NOMO-1 treated with DMSO at 0.1 percent for 48 hours (cell line): ENCODE results near the gene C10orf90.
A peak's percentile ranks its signal among the peaks of the same experiment; 100 is the strongest.

ENCODE experiments used
- DNase-seq: peaks from one replicate; lab custom pipeline; 2025; ENCODE audit not compliant: unreplicated experiment; lab: John Stamatoyannopoulos, UW

The C10orf90 gene

GRCh38 chr10:126637501-126637900 is 33.0 kb downstream of the C10orf90 start:
- no peak for DNase-seq

GRCh38 chr10:126634911-126635310 is 35.6 kb downstream of the C10orf90 start:
- no peak for DNase-seq

DNA sequence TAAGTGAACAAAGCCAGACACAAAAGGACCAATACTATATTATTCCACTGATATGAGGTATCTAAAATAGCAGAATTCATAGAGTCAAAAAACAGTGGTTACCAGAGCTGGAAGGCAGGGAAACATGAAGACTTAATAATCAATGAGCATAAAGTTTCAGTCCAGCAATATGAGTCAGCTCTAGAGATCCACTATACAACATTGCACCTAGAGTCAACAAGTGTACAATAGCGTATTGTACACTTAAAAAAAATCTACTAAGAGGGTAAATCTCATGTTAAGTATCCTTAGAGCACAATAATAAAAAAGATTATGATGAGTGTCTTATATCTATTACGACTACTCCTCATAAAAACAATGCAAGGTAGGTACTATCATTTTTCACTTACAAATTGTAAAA is 36.1 kb downstream of the C10orf90 start:
- DNase-seq: no peak

- DNase-seq: no peak
These were observed 37.8 kb downstream of the C10orf90 start for GRCh38 chr10:126632705-126633104.

DNA sequence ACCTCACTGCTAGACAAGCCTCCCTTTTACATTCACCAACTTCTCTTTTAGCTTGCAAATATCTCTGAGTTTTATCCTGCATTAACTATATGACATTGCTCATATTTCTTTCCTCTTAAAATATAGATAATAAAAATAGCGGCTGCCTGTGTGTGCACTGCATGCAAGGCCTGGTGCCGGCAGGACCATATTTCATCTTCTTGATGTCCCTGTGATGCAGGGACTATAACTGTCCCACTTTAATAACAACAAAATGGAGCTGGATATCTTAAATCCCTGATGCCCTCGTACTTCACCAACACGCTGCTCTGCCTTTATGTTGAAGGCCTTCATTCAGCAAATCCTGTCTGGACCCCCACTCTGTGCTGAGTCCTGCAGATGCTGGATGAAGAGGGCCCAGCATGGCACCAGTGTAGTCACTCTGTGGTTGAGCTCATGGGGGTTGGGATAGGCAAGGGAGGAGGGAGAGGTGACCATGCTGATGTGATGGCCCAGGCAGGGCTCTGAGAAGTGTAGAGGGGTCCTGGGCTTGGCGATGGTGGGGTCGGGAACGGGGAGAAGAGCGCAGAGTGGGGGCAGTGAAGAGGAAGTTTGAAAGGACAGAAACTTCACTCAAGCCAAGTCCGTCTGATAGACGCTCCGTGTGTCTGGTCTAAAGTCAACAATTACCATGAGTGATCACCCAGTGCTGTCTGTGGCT is 40.4 kb downstream of the C10orf90 start:
- no peak for DNase-seq

- no peak for DNase-seq
These were observed 41.7 kb downstream of the C10orf90 start for GRCh38 chr10:126628746-126629145.

GRCh38 chr10:126621846-126622245 is 48.6 kb downstream of the C10orf90 start:
- DNase-seq: no peak

GRCh38 chr10:126618466-126618865 is 52.0 kb downstream of the C10orf90 start:
- no peak for DNase-seq

- DNase-seq: no peak
These were observed 52.8 kb downstream of the C10orf90 start for GRCh38 chr10:126617733-126618132.

DNA sequence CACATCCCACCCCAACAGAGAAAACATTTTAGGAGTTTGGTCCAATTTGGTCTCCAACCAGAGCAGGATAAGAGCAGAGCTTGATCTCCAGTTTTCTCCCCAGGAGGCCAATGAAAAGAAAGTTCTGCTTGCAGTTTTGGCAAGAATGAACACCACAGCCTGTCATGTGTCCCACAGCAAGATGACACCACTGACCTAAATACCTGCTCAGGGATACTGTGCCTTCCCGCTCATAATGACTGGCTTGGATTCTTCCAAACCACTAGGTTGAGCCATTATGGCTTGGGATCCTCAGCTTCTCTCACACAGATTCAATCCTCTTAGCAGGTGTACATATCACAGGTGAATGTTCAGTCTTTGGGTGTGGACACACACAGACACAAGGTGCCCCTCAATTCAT is 53.3 kb downstream of the C10orf90 start:
- no peak for DNase-seq

DNA sequence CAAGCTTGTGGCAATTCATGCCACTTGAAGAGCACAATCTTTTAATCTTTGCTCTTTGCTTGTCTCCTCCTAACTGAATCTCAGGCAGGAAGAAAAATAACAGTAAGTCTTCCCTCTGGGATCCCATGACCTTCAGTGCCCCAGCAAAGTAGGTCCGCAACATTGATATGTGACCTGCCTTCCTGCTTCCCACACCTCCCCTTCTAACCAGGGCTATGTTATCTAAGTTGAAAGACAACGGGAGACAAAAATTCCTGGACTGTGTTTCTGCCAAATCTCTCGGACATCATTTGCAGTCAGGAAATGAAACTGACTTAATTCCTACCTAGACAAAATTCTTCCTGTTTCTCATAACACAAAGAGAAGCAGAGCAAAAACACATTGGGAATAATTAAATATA is 53.8 kb downstream of the C10orf90 start:
- no peak for DNase-seq

DNA sequence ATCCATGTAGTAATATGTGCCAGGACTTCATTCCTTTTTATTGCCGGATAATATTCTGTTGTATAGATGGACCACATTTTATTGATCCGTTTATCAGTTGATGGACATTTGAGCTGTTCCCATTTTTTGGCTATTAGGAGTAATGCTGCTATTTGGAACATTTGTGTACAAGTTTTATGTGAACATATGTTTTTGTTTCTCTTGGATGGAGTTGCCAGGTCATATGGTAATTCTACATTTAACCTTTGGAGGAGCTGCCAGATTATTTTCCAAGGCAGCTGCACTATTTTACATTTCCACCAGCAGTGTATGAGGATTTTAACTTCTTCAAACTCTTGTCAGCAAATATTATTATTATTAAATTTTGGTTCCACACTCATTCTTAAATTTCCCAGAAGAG is 59.2 kb downstream of the C10orf90 start:
- no peak for DNase-seq

- no peak for DNase-seq
These were observed 60.9 kb downstream of the C10orf90 start for GRCh38 chr10:126609566-126609965.

DNA sequence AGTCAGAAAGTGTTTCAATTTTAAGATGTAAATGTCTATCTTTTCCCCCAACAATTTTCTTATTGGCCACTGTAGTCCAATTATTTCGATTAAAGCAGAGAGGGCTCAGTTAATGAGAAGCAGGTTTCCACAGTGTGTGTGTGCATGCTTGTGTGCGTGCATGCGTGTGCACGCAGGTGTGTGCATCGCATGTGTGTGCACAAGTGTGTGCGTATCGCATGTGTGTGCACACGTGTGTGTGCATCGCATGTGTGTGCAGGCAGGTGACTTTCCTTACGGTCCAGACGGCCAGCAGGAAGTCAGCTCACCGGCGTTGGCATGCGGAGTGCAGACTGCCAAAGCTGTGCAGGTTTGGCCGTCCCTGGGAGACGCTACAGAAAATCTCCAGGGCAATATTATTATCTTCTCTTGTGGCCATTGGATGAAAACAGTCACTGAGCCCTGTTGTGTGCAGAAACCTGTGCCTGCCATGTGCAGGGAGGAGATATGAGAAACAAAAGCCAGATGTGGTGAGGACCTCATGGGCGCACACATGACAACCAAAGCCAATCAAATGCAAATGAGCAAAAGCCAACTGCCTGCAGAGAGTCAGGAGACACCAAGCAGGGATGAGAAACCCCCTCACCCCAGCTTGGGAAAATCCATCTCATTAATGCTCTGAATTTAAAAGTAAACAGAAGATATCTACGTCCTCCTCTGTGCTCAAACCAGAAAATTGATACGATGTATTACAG is 70.4 kb downstream of the C10orf90 start:
- no peak for DNase-seq

DNA sequence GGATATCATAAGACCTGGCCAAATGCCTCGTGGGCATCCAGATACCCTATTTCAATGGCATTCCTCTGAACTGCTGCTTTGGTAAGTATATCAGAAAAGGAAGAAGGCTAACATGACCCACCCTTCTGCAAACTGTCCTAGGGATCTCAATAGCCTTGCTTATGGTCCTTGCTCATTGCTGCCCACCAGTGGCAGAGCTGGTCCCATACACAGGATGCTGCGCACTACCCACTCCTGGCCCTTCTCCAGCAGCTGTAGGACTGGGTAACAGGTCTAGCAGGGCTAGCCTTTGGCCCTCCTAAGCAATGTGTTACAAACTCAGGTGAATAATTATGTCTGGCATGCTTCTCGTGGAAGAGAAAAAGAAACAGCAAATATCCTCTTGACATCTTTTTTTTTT is 72.5 kb downstream of the C10orf90 start:
- peak; percentile 1 for DNase-seq

DNA sequence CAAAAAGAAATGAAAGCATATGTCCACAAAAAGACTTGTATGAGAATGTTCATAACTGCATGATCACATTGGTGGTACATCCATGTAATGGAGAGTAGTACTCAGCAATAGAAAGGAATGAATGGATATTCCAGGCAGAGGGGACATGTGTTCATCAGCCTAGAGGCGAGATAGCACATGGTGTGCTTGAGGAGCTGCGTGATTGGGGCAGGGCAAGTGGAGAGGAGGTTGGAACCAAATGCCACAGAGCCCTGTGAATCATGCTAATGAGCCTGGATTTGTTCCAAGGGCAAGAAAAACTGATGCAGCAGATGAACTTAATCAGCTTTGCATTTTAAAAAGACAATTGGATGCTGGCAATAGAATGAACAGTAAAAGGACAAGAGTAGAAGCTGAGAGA is 73.3 kb downstream of the C10orf90 start:
- DNase-seq: no peak

DNA sequence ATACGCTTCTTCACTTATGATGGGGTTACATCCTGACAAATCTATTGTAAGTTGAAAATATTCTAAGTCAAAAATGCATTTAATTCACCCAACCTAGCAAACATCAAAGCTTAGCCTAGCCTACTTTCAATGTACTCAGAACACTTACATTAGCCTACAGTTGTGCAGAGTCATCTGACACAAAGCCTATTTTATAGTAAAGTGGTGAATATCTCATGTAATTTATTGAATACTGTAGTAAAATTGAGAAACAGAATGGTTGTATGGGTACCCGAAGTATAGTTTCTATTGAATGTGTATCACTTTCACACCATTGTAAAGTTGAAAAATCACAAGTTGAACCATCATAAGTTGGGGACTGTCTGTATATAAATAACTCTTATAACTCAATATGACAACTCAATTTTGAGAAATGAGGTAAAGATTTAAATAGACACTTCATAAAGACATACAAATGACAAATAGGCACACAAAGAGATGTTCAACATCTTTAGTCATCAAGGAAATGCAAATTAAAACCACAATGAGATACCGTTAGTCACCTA is 73.9 kb downstream of the C10orf90 start:
- no peak for DNase-seq

DNA sequence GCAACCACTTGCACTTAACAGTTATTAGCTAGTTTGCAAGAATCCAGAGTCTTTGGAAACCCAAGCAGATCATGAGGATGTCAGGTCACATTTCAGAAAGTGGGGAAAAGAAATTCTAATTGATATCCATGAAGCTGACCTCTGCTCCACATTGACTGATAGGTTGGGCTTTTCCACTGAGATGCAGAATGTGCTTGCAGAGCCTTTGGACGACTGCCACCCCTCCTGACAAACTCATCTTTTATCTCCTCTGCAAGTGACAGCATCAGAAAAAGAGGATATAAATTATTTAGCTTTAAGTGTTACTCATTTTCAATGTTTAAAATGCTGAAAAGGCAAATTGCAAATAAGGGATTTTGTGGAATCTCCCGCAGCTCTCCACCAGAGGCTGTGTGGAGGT is 75.3 kb downstream of the C10orf90 start:
- no peak for DNase-seq

DNA sequence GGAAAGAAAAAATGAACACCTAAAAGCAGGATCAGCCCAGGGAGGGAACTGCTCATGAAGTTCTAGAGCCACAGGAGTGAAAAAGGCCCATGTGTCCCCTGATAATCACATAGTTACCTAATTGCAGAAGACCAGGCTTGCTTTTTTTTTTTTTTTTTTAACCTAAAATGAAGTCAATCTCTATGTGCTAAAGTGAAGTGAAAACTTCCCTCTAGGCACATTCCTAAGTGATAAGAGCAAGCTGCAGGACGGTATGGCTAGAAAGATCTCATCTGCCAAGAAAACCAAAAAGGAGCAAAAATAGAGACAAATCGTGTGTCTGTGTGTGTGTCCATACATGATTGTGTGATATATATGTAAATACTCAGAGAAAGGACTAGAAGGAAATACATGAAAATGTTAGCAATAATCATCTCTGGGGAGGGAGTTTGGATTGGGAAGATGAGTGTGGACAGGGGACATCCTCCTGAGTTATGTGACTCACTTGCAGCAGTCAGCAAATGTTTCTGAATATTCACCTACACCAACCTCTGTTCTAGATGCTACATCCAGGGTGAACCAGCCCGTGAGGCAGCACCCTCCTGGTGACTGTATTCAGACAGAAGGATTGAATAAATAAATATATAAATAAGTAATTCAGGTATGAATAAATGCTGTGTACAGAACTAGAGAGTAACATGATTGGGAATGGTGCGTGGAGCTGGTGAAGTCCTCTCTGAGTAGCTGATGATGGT is 76.4 kb downstream of the C10orf90 start:
- no peak for DNase-seq

- no peak for DNase-seq
These were observed 77.6 kb downstream of the C10orf90 start for GRCh38 chr10:126592901-126593300.

GRCh38 chr10:126588024-126588423 is 82.5 kb downstream of the C10orf90 start:
- no peak for DNase-seq

GRCh38 chr10:126586878-126587277 is 83.6 kb downstream of the C10orf90 start:
- DNase-seq: no peak
